HL-60 (cell line): ENCODE results near the gene PCNX2.

Experiments used
- GABPA ChIP-seq: IDR thresholded peaks from 2 replicates; pipeline ENCODE4 v1.6.1; 2012; ENCODE audit warnings: low read depth
- POLR2AphosphoS5 ChIP-seq: IDR thresholded peaks from 2 replicates; pipeline ENCODE4 v1.6.1; 2012; ENCODE audit warnings: low read depth
- SPI1 ChIP-seq: IDR thresholded peaks from 2 replicates; pipeline ENCODE4 v1.6.1; 2012; ENCODE audit warnings: low read depth, mild to moderate bottlenecking, borderline replicate concordance
- TF ChIP-seq, protein P1 (sequence below): IDR thresholded peaks from one replicate; pipeline ENCODE4 v1.5.1; 2011; ENCODE audit warnings: low read length, control low read depth, inconsistent platforms; ENCODE audit not compliant: insufficient read depth
- TF ChIP-seq, protein P2 (sequence below): IDR thresholded peaks from 2 replicates; pipeline ENCODE4 v1.6.1; 2012; ENCODE audit warnings: low read depth; ENCODE audit not compliant: insufficient replicate concordance

DNA sequence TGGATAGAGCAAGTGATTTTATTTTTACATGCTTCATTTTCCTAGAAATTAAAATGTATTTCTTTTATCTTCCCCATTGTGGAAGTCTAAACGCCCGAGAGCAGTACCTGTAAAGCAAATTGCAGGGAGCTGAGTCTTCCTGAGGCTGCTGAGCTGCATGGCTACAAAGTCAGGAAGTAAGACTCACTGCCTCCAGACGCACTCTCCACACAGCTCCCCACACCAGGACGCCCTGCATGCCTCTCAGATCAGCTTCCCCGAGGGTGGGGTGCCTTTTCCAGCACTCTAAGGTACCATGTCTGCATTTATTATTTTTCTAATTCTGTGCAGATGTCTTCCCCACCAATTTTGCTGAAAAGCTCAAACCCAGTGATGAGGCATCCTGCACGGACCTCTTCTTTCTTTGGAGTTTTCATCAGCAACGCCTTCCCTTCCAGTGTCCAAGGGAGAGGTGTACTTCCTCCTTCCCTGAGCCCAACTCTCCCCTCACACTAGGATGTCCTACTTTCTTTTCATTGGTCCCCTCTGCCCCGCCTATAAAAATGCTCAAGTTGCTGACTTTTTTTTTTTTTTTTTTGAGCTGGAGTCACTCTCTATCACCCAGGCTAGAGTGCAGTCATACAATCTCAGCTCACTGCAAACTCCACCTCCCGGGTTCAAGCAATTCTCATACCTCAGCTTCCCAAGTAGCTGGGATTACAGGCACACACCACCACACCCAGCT lies 114.7 kb downstream of the PCNX2 start:
- TF ChIP-seq, protein P1, sequence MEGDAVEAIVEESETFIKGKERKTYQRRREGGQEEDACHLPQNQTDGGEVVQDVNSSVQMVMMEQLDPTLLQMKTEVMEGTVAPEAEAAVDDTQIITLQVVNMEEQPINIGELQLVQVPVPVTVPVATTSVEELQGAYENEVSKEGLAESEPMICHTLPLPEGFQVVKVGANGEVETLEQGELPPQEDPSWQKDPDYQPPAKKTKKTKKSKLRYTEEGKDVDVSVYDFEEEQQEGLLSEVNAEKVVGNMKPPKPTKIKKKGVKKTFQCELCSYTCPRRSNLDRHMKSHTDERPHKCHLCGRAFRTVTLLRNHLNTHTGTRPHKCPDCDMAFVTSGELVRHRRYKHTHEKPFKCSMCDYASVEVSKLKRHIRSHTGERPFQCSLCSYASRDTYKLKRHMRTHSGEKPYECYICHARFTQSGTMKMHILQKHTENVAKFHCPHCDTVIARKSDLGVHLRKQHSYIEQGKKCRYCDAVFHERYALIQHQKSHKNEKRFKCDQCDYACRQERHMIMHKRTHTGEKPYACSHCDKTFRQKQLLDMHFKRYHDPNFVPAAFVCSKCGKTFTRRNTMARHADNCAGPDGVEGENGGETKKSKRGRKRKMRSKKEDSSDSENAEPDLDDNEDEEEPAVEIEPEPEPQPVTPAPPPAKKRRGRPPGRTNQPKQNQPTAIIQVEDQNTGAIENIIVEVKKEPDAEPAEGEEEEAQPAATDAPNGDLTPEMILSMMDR: no peak
- TF ChIP-seq POLR2AphosphoS5: no peak
- TF ChIP-seq, protein P2, sequence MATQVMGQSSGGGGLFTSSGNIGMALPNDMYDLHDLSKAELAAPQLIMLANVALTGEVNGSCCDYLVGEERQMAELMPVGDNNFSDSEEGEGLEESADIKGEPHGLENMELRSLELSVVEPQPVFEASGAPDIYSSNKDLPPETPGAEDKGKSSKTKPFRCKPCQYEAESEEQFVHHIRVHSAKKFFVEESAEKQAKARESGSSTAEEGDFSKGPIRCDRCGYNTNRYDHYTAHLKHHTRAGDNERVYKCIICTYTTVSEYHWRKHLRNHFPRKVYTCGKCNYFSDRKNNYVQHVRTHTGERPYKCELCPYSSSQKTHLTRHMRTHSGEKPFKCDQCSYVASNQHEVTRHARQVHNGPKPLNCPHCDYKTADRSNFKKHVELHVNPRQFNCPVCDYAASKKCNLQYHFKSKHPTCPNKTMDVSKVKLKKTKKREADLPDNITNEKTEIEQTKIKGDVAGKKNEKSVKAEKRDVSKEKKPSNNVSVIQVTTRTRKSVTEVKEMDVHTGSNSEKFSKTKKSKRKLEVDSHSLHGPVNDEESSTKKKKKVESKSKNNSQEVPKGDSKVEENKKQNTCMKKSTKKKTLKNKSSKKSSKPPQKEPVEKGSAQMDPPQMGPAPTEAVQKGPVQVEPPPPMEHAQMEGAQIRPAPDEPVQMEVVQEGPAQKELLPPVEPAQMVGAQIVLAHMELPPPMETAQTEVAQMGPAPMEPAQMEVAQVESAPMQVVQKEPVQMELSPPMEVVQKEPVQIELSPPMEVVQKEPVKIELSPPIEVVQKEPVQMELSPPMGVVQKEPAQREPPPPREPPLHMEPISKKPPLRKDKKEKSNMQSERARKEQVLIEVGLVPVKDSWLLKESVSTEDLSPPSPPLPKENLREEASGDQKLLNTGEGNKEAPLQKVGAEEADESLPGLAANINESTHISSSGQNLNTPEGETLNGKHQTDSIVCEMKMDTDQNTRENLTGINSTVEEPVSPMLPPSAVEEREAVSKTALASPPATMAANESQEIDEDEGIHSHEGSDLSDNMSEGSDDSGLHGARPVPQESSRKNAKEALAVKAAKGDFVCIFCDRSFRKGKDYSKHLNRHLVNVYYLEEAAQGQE: no peak
- no peak for TF ChIP-seq GABPA
- TF ChIP-seq SPI1: no peak
